Measurements from ENCODE around the gene PASK.
"Not testable (repeated sequence)": the region's sequence is repeated elsewhere in the genome, so short reads cannot be mapped to it uniquely, and the experiment has no call there.

Gene PASK

DNA sequence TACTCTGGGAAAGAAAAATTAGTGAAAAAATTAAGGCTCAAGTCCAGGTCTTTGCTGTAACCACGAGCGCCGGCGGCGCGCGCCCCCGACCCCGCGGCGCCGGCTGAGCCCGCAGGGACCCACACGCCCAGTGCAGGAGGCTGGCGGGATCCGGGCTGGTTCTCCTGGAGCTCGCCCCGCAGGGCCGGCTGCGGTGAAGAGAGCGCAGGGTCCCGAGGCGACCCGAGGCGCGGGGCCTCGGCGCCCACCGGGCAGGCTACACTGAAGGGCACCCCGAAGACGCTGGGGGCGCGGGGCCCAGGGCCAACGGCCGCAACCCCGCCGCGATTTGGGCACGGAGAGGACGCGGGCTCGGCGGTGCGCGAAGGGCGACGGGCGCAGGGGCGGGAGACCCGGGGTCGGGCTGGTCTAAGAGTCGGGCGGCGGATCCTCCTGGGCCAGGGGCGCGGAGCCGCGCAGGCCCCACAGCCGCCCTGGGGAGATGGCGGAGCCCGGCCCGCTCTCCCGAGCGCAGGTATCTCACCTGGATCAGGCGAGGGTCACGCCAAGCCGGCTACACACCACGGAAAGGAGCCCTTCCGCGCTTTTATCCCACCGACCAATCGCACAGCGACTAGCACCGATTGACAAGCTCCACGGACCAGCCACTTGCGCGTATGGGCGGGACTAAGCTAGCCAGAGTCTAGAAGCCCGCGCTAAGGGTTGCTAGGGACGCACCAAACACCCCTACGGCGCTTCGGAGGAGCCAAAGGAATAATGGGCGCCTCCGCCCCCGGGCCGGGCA lies at the start of gene PASK:
TSS of gene PASK (minus strand) at position 582 of the 784 bp plus-strand sequence. CDS start 6,440 bp downstream, outside the sequence.
- DNase-seq (ENCODE audit: low spot score): peak; percentile 96

- no peak for DNase-seq (ENCODE audit: low spot score)
Measured at GRCh38 chr2:241198381-241199279, 49.4 kb upstream of the PASK start.

GRCh38 chr2:241197947-241198346 lies 48.7 kb upstream of the PASK start:
- no peak for DNase-seq (ENCODE audit: low spot score)

DNA sequence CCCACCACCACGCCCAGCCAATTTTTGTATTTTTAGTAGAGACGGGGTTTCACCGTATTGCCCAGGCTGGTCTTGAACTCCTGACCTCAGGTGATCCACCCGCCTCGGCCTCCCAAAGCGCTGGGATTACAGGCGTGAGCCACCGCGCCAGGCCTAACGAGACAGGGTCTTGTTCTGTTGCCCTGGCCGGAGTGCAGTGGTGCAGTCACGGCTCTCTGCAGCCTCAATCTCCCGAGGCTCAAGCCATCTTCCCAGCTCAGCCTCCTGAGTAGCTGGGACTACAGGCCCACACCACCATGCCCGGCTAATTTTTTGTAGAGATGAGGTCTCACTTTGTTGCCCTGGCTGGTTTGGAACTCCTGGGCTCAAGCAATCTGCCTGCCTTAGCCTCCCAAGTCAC lies 48.0 kb upstream of the PASK start:
- not testable (repeated sequence) for DNase-seq (ENCODE audit: low spot score)

DNA sequence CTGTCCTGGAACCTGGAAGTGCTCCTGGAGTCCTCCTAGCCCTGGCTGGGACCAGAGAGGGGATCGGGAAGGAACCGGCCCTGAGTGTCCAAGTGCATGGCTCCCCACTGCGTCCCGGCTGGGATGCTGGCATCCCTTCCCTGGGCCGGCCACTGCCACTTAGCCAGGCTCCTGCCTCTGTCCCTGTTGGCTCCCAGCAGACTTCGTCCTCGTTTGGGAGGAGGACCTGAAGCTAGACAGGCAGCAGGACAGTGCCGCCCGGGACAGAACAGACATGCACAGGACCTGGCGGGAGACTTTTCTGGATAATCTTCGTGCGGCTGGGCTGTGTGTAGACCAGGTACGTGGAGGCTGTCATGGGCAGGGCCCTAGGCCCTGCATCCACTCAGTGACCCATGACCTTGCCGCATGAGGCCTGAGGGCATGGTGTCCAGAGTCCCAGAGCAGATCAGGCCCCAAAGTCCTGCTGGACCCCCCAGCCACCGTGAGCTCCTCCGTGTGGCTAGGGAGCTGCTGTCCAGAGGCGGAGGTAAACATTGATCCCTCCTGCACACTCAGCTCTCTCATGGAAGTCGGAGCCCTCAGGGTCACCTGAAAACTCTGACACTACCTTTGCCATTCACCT lies 46.3 kb upstream of the PASK start:
- no peak for DNase-seq (ENCODE audit: low spot score)

GRCh38 chr2:241194811-241195210 lies 45.5 kb upstream of the PASK start:
- no peak for DNase-seq (ENCODE audit: low spot score)

DNA sequence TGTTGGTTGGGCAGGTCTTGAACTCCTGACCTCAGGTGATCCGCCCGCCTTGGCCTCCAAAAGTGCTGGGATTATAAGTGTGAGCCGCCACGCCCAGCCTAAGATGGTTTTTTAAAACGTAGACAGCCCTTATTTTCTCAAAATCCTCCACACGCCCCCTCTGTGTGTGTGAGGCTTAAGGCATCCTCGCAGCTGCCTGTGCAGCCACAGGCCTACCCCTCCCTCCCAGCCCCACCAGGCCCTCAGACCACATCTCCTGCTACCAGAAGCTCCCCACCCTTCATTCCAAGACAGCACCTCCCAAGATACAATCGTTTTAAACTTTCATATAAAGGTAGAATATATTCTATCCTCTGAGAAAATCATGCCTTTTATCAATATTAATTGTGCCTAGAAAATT lies 44.0 kb upstream of the PASK start:
- no peak for DNase-seq (ENCODE audit: low spot score)

DNA sequence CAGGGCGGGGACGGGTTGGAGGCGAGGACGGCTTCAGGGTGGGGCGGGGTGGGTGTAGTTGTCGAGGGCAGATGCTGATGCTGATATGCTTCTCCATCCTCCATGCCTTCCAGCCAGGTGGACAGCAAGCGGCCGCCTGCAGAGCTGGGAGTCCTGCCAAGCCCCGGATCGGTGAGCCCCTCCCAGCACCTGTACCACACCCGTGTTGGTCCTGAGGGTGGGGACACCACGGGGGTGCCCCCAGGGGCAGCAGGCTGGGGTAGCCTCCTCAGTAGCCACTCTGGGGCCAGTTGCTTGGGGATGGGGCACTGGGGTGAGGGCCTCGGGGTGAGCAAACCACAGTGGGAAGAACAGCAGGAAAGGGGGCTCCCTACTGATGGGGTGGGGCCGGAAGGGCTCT lies 41.8 kb upstream of the PASK start:
- DNase-seq (ENCODE audit: low spot score): peak; percentile 16

DNA sequence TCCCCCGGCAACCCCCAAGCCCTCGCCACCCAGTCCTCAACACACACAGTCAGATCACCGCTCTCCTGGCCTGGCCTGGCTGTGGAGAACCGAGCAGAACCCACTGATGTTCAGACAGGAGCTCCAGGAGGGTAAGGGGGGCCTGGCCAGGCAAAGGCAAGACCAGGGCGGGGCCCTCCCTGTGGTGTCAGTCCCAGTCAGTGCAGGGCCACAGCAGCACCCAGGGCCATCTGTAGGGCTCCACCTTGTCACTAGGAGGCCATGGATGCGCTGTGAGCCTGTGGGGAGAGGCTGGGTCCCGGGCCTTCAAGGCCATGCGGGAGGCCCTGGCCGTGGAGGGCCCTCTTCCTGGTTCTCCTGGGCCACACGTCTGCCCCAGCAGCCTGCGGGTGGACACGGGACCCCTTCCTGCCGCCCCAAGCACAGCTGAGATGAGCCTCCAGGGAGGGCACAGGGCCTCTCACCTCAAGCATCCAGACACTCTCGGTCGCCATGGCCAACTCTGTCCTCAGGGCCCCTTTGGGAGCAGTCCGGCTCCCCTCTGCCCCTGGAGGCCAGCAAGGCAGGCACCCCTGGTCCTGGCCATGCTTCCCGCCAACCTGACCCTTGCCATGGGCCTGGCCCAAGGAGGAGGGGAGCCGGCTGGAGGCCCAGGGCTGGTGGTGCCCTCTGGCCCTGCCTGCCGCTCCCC lies 41.2 kb upstream of the PASK start:
- peak; percentile 13 for DNase-seq (ENCODE audit: low spot score)

DNA sequence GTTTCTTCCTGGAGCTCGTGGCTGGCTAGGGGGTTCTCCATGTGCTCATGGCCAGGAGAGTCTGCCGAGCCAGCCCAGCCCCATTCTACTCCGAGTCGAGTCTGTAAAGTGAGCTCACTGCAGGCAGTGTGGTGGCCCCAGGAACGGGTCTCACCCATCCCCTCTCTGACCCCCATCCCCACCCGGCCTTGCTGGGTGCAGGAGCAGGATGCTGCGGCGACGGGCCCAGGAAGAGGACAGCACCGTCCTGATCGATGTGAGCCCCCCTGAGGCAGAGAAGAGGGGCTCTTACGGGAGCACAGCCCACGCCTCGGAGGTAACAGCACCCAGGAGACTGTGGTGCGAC lies 40.6 kb upstream of the PASK start:
- no peak for DNase-seq (ENCODE audit: low spot score)

DNA sequence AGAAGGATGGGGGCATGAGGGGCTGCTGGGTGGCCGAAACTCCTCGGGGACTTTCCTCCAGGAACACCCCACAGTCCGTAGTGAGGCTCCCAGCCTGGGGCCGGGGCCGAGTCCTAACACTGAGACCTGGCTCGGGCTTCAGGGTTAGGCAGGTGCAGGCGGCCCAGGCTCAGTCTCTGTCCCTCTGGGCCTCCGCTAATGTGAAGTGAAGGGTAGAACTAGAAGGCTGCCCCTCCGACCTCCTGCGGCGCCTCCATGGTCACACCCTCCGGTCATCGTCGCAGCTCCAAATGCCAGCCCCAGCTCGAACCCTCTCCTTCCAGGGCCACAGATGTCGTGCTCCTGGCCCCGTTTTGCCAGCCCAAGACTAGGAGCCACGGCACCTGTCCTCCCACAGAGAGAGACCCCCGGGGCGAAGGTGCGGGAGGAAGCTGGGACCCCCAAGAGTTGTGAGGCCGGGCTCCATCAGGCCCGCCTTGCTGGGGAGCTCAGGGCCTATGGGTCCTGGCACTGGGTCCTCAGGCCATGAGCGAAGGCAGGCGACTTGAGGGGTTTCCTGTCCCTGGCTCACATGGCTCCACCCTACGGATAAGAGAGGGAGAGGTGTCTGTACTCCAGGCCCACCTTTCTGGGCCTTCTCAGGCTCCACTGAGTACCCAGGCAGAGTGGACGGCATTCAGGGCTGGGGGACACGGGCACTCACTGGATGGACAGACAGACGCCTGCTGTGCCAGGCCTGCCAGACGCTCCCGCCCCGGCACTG lies 40.0 kb upstream of the PASK start:
- no peak for DNase-seq (ENCODE audit: low spot score)

GRCh38 chr2:241188361-241189092 lies 39.3 kb upstream of the PASK start, which contains the start of gene ANO7:
ANO7 (plus strand) TSS chr2:241188677; CDS start chr2:241190064, 1,387 bp downstream.
- peak; percentile 8 for DNase-seq (ENCODE audit: low spot score)

DNA sequence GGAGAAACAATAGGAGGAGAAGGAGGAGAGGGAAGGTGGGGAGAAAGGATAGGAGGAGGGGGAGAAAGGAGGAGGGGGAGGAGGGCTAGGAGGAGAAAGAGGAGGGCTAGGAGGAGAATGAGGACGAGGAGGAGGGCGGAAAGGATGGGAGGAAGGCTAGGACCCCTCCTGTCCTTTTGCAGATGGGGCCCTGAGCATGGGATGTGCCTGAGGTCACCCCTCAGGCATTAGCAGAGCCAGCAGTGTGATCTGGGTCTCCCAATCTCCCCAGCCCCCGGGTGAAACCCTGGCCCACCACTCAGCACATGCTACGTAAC lies 38.6 kb upstream of the PASK start:
- DNase-seq (ENCODE audit: low spot score): no peak

- no peak for DNase-seq (ENCODE audit: low spot score)
Measured at GRCh38 chr2:241187101-241187917, 38.0 kb upstream of the PASK start.

- no peak for DNase-seq (ENCODE audit: low spot score)
Measured at GRCh38 chr2:241185961-241186360, 36.7 kb upstream of the PASK start.

- peak; percentile 19 for DNase-seq (ENCODE audit: low spot score)
Measured at GRCh38 chr2:241184901-241185300, 35.6 kb upstream of the PASK start.

- DNase-seq (ENCODE audit: low spot score): no peak
Measured at GRCh38 chr2:241183221-241183620, 33.9 kb upstream of the PASK start.

GRCh38 chr2:241182531-241183133 lies 33.4 kb upstream of the PASK start:
- DNase-seq (ENCODE audit: low spot score): no peak

DNA sequence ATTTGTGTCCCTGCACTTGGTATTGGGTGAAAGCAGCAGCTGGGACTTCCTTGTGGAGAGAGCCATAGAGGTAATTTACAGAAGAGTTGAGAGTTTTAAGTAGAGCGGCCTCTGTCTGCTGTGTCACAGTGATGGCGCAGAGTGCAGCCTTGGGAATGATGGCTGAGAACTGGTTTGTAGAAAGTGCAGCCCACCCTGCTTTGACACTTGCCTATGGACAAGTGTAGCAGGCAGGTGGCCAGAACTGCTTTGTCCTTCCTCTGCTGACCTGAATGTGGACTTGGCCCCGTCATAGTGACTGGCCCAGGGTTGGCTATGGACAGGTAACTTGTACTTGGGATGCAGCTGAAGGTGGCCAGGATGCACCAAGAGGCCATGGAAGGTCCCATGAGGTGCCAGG lies 32.9 kb upstream of the PASK start:
- DNase-seq (ENCODE audit: low spot score): no peak
